ENCODE measurements around the gene RAPGEF4. TPM values are rescaled to one million over a fixed set of nuclear protein-coding genes. Genes with fewer than 3 reads are reported as not detected.

The RAPGEF4 gene
- polyA plus RNA-seq, 3 donors = not detected

DNA sequence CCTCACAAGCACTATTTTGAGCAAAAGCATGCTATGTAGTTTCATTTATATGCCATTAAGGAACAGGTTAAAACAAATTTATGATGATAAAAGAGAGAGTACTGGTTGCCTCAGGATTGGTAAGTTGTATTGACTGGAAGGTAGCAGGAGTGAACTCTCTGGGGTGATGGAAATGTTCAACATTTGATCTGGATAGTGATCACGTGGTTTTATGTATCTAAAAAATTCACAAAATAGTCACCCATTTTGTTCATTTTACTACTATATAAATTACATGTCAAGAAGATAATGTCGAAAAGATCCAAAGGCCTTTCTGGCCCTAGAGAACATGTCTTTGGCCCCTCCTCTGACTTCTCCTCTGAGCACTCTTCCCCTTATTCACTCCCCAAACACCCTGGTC, 10.4 kb upstream of the RAPGEF4 start:
- WGBS (ENCODE audit: insufficient coverage) = 100% methylated on average over 1 of the region's 2 CpGs
- Histone ChIP-seq H3K4me1 (ENCODE audit: control insufficient read depth in 1 of 2, insufficient read depth in 2 of 2, low read length in 2 of 2) (no peaks in the 10 kb centered on the region), H2AFZ (ENCODE audit: insufficient read depth, low read depth, low read length, poor library complexity, severe bottlenecking) (no peak overlapping the region), H3K4me3 (replicated peaks in 1 of 3; ENCODE audit: low read depth in 2 of 3, low read length in 3 of 3) (no peak overlapping the region), H3K9me3 (replicated peaks in 1 of 2; ENCODE audit: control insufficient read depth in 1 of 2, insufficient read depth in 1 of 2, low read length in 2 of 2) (no peaks in the 10 kb centered on the region), H3K9ac (ENCODE audit: insufficient read depth, low read length, poor library complexity, severe bottlenecking) (no peak overlapping the region), H4K20me1 (ENCODE audit: insufficient read depth, low read length) (no peaks in the 10 kb centered on the region), H3K27ac (ENCODE audit: low read depth in 1 of 2, low read length in 2 of 2) (no peak overlapping the region), H3K27me3 (ENCODE audit: control insufficient read depth in 2 of 2, insufficient read depth in 2 of 2, low read length in 2 of 2) (no peaks in the 10 kb centered on the region), H3K36me3 (replicated peaks in 1 of 2; ENCODE audit: control insufficient read depth in 1 of 2, insufficient read depth in 2 of 2, low read length in 2 of 2) (no peaks in the 10 kb centered on the region), H3K79me2 (ENCODE audit: insufficient read depth, low read length) (no peaks in the 10 kb centered on the region), H3K4me2 (replicated peaks; ENCODE audit: extremely low read depth, low read length, poor library complexity, severe bottlenecking) (no peak overlapping the region)
- Mint-ChIP-seq H3K27me3 (ENCODE audit: low read depth in 3 of 3) (peaks cover 3 to 5% (median 5%) of the 10 kb centered on the region in 3 donors), H3K4me1 (no peaks in the 10 kb centered on the region), H3K4me3 (no peak overlapping the region), H3K27ac (no peak overlapping the region), H3K36me3 (no peaks in the 10 kb centered on the region), H3K9me3 (no peaks in the 10 kb centered on the region)
- DNase-seq = no peak
- no peak for TF ChIP-seq CTCF (IDR thresholded peaks at IDR 0.05)
- intact Hi-C loops (cut with micrococcal nuclease) = no loop called here

DNA sequence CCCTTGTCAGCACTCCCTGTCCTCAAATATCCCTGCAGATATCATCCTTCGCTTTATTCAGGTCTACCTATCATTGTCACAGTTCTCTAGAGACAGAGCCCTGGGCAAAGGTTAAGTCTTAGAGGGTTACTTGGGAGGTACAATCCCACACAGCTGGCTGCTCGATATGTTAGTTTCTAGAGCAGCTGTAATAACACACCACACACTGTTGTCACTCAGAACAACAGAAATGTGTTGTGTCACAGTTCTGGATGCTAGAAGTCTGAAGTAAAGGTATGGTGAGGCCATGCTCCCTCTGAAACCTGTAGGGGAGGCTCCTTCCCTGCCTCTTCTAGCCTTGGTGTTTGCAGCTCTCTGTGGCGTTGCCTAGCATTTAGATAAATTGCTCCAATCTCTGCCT, 9.9 kb upstream of the RAPGEF4 start:
- no peaks in the 10 kb centered on the region for H4K20me1 ChIP-seq (ENCODE audit: insufficient read depth, low read length)
- H2AFZ ChIP-seq (ENCODE audit: insufficient read depth, low read depth, low read length, poor library complexity, severe bottlenecking) = no peak overlapping the region
- H3K9me3 Mint-ChIP-seq = no peaks in the 10 kb centered on the region
- no peak overlapping the region for H3K4me3 Mint-ChIP-seq
- H3K4me3 ChIP-seq (replicated peaks in 1 of 3; ENCODE audit: low read depth in 2 of 3, low read length in 3 of 3) = no peak overlapping the region
- H3K4me1 Mint-ChIP-seq = no peaks in the 10 kb centered on the region
- intact Hi-C loops (cut with micrococcal nuclease) = no loop called here
- H3K27ac ChIP-seq (ENCODE audit: low read depth in 1 of 2, low read length in 2 of 2) = no peak overlapping the region
- DNase-seq = no peak
- H3K36me3 ChIP-seq (replicated peaks in 1 of 2; ENCODE audit: control insufficient read depth in 1 of 2, insufficient read depth in 2 of 2, low read length in 2 of 2) = no peaks in the 10 kb centered on the region
- no peak for TF ChIP-seq CTCF (IDR thresholded peaks at IDR 0.05)
- no peaks in the 10 kb centered on the region for H3K79me2 ChIP-seq (ENCODE audit: insufficient read depth, low read length)
- no peak overlapping the region for H3K27ac Mint-ChIP-seq
- H3K27me3 Mint-ChIP-seq (ENCODE audit: low read depth in 3 of 3) = peaks cover 4 to 6% (median 5%) of the 10 kb centered on the region in 3 donors
- H3K4me2 ChIP-seq (replicated peaks; ENCODE audit: extremely low read depth, low read length, poor library complexity, severe bottlenecking) = no peak overlapping the region
- H3K27me3 ChIP-seq (ENCODE audit: control insufficient read depth in 2 of 2, insufficient read depth in 2 of 2, low read length in 2 of 2) = no peaks in the 10 kb centered on the region
- H3K36me3 Mint-ChIP-seq = no peaks in the 10 kb centered on the region
- H3K9ac ChIP-seq (ENCODE audit: insufficient read depth, low read length, poor library complexity, severe bottlenecking) = no peak overlapping the region
- H3K9me3 ChIP-seq (replicated peaks in 1 of 2; ENCODE audit: control insufficient read depth in 1 of 2, insufficient read depth in 1 of 2, low read length in 2 of 2) = no peaks in the 10 kb centered on the region
- no peaks in the 10 kb centered on the region for H3K4me1 ChIP-seq (ENCODE audit: control insufficient read depth in 1 of 2, insufficient read depth in 2 of 2, low read length in 2 of 2)
- WGBS (ENCODE audit: insufficient coverage) = 100% methylated on average over 1 of the region's 3 CpGs
